ENCODE measurements around the gene MTERF2.

- TF ChIP-seq CTCF (IDR thresholded peaks at IDR 0.05; ENCODE audit: low read length): no peak
- TF ChIP-seq EZH2 (IDR thresholded peaks at IDR 0.05; ENCODE audit: borderline replicate concordance, low read length): no peak
Measured at GRCh38 chr12:106975993-106976658, 10.8 kb downstream of the MTERF2 start.
